Neural cell (in vitro differentiated cells): ENCODE results near the gene COL23A1.

ENCODE experiments used
- EP300 ChIP-seq: fragments of 450-650 bp; conservative IDR thresholded peaks from 2 replicates; pipeline ENCODE4 v1.6.1; 2014; ENCODE audit warnings: antibody characterized with exemption, mild to moderate bottlenecking, moderate library complexity; ENCODE audit not compliant: poor library complexity, severe bottlenecking
- EZH2 ChIP-seq: fragments of 200-600, 300-800 bp; shearing (Covaris generic), sonication (generic); IDR thresholded peaks from 2 replicates; pipeline ENCODE4 v1.6.1; 2014; ENCODE audit warnings: antibody characterized with exemption, low read length, borderline replicate concordance, mild to moderate bottlenecking; ENCODE audit not compliant: insufficient read depth, poor library complexity, severe bottlenecking
- MXI1 ChIP-seq: fragments of 450-650 bp; conservative IDR thresholded peaks from 2 replicates; pipeline ENCODE4 v1.6.1; 2014; ENCODE audit warnings: antibody characterized with exemption, mild to moderate bottlenecking; ENCODE audit not compliant: poor library complexity, severe bottlenecking
- POLR2AphosphoS5 ChIP-seq: IDR thresholded peaks from 2 replicates; pipeline ENCODE4 v1.6.1; 2012
- RAD21 ChIP-seq: fragments of 450-650 bp; conservative IDR thresholded peaks from 2 replicates; pipeline ENCODE4 v1.6.1; 2014; ENCODE audit warnings: antibody characterized with exemption, mild to moderate bottlenecking, moderate library complexity
- SMC3 ChIP-seq: fragments of 450-650 bp; conservative IDR thresholded peaks from 2 replicates; pipeline ENCODE4 v1.6.1; 2014; ENCODE audit warnings: antibody characterized with exemption, mild to moderate bottlenecking, moderate library complexity; ENCODE audit not compliant: poor library complexity
- TAF1 ChIP-seq: IDR thresholded peaks from 2 replicates; pipeline ENCODE4 v1.6.1; 2012; ENCODE audit warnings: low read depth
- TF ChIP-seq, protein P1 (sequence below): fragments of 450-650 bp; IDR thresholded peaks from 2 replicates; pipeline ENCODE4 v1.5.1; 2014; ENCODE audit warnings: antibody characterized with exemption, mild to moderate bottlenecking, moderate library complexity; ENCODE audit not compliant: poor library complexity, severe bottlenecking
- TF ChIP-seq, protein P2 (sequence below): IDR thresholded peaks from 2 replicates; pipeline ENCODE4 v1.6.1; 2012; ENCODE audit warnings: borderline replicate concordance

DNA sequence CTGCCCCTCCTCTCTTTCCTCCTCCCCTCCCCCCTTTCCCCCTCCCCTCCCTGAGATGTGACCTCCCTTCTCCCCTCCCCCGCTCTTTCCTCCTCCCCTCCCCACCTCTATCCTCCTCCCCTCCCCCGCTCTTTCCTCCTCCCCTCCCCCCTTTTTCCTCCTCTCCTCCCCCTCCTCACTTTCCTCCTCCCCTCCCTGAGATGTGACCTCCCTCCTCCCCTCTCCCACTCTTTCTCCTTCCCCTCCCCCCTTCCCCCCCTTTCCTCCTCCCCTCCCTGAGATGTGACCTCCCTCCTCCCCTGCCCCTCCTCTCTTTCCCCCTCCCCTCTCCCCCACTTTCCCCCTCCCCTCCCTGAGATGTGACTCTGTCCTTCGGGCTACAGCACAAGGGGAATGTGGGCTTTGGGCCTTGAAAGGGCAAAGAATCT lies 169.8 kb downstream of the COL23A1 start:
- TF ChIP-seq, protein P1, sequence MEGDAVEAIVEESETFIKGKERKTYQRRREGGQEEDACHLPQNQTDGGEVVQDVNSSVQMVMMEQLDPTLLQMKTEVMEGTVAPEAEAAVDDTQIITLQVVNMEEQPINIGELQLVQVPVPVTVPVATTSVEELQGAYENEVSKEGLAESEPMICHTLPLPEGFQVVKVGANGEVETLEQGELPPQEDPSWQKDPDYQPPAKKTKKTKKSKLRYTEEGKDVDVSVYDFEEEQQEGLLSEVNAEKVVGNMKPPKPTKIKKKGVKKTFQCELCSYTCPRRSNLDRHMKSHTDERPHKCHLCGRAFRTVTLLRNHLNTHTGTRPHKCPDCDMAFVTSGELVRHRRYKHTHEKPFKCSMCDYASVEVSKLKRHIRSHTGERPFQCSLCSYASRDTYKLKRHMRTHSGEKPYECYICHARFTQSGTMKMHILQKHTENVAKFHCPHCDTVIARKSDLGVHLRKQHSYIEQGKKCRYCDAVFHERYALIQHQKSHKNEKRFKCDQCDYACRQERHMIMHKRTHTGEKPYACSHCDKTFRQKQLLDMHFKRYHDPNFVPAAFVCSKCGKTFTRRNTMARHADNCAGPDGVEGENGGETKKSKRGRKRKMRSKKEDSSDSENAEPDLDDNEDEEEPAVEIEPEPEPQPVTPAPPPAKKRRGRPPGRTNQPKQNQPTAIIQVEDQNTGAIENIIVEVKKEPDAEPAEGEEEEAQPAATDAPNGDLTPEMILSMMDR: no peak
- TF ChIP-seq RAD21: no peak
- TF ChIP-seq EZH2: no peak
- TF ChIP-seq, protein P2, sequence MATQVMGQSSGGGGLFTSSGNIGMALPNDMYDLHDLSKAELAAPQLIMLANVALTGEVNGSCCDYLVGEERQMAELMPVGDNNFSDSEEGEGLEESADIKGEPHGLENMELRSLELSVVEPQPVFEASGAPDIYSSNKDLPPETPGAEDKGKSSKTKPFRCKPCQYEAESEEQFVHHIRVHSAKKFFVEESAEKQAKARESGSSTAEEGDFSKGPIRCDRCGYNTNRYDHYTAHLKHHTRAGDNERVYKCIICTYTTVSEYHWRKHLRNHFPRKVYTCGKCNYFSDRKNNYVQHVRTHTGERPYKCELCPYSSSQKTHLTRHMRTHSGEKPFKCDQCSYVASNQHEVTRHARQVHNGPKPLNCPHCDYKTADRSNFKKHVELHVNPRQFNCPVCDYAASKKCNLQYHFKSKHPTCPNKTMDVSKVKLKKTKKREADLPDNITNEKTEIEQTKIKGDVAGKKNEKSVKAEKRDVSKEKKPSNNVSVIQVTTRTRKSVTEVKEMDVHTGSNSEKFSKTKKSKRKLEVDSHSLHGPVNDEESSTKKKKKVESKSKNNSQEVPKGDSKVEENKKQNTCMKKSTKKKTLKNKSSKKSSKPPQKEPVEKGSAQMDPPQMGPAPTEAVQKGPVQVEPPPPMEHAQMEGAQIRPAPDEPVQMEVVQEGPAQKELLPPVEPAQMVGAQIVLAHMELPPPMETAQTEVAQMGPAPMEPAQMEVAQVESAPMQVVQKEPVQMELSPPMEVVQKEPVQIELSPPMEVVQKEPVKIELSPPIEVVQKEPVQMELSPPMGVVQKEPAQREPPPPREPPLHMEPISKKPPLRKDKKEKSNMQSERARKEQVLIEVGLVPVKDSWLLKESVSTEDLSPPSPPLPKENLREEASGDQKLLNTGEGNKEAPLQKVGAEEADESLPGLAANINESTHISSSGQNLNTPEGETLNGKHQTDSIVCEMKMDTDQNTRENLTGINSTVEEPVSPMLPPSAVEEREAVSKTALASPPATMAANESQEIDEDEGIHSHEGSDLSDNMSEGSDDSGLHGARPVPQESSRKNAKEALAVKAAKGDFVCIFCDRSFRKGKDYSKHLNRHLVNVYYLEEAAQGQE: no peak
- TF ChIP-seq MXI1: no peak
- no peak for TF ChIP-seq POLR2AphosphoS5
- TF ChIP-seq TAF1: no peak
- no peak for TF ChIP-seq EP300
- no peak for TF ChIP-seq SMC3
